Hindlimb muscle (tissue), 1 donor: ENCODE data around the gene IRF3. TPM values are rescaled to one million over a fixed set of nuclear protein-coding genes. Genes with fewer than 3 reads are reported as not detected.

Experiments
- DNase-seq: peaks from one replicate; pipeline ENCODE4 v3.0.0-alpha.2; 2013
- polyA plus RNA-seq: library from polyadenylated mRNA; unstranded; fragments of 120-200 nt; gene quantifications from one replicate; pipeline ENCODE4 v1.2.1, GENCODE V29; 2013; ENCODE audit not compliant: insufficient read length

IRF3 gene
- polyA plus RNA-seq, 1 donor, result 38.7 TPM

DNA sequence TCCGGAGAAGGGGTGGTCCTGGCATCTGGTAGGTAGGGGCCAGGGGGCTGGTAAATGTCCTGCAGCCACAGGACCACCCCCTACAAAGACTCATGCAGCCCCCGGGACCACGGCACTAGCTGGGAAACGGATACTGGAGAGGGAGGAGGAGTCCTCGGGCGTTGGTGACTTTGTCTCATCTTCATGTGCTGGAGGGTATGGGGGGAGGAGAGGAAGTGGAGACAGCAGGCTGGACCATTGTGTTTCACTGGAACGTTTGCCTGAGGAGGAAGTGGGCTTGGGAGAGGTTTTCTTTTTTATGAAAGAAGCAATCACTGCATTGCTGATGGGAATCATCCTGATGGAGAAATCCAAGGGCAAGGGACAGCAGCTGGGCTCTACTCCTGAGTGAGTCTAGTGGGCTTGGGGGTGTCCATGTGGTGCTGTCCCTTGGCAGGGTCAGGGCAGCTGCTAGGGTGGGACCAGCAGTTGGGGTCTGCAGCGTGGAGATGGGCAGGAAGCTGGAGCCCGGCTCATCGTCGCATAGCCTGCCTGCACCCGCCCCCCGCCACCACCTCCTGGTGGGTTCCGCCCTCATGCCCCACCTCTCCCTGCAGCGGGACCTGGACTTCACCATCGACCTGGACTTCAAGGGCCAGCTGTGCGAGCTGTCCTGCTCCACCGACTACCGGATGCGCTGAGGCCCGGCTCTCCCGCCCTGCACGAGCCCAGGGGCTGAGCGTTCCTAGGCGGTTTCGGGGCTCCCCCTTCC, 22.1 kb upstream of the IRF3 start:
- DNase-seq, result no peak

DNA sequence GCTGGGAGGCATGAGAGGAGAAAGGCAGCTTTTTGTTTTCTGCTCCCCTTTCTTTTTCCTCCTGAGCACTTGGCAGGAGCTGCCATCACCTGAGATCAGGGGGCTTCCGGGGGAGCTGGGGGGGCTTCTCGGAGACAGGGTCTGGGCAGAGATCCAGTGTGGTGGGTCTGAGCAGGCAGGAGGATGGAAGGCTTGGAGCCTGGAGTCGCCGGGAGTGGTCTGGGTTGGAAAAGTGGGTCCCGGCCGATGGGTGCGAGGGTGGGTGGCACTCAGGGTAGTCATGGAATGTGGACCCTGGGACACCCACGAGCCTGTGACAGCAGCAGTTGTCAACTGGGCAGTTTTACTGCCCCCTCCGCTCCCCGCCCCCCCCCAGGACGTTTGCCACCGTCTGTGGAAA, 21.5 kb upstream of the IRF3 start:
- no peak for DNase-seq

- no peak for DNase-seq
These were observed 20.9 kb upstream of the IRF3 start for GRCh38 chr19:49686503-49687088.

GRCh38 chr19:49685845-49686332, 20.2 kb upstream of the IRF3 start:
- no peak for DNase-seq

DNA sequence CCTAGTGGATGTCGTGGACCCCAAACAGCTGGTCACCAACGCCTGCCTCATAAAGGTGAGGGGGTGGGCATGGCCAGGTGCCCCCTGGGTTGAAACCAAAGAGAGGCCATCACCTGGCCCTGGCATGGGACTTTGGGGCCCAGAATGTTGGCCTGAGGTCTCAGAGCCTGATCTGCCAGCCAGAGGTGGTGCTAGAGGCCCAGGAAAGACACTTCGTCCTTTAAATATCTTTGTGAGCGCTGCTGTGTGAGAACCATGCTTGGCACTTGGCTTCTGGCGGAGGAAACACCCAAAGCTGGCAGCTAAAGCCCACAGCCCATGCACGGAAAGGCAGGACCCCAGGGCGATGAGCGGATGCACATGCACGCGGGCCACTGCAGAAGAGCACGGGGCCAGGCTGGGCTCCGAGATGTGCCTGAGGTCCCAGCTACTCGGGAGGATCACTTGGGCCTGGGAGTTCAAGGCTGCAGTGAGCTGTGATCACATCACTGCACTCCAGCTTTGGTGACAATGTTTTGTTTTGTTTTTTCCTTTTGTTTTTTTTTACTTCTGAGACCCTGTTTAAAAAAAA, 19.4 kb upstream of the IRF3 start:
- DNase-seq, result no peak

GRCh38 chr19:49684251-49684982, 18.8 kb upstream of the IRF3 start:
- DNase-seq, result no peak

- no peak for DNase-seq
These were observed 18.2 kb upstream of the IRF3 start for GRCh38 chr19:49683814-49684250.

- no peak for DNase-seq
These were observed 16.6 kb upstream of the IRF3 start for GRCh38 chr19:49682274-49682673.

DNA sequence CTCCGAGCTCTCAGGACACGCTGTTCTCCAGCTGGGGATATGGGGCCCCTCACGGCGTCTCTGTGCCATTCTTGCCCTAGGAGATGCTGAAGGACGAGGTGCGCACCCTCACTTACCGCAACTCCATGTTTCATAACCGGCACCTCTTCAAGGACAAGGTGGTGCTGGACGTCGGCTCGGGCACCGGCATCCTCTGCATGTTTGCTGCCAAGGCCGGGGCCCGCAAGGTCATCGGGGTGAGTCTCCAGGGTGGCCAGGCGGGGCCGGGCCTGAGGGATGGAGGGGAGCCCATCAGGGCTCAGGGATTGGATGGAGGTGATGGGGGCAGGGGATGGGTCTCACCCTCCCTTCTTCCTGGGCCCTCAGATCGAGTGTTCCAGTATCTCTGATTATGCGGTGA, 16.2 kb upstream of the IRF3 start:
- DNase-seq, result no peak

DNA sequence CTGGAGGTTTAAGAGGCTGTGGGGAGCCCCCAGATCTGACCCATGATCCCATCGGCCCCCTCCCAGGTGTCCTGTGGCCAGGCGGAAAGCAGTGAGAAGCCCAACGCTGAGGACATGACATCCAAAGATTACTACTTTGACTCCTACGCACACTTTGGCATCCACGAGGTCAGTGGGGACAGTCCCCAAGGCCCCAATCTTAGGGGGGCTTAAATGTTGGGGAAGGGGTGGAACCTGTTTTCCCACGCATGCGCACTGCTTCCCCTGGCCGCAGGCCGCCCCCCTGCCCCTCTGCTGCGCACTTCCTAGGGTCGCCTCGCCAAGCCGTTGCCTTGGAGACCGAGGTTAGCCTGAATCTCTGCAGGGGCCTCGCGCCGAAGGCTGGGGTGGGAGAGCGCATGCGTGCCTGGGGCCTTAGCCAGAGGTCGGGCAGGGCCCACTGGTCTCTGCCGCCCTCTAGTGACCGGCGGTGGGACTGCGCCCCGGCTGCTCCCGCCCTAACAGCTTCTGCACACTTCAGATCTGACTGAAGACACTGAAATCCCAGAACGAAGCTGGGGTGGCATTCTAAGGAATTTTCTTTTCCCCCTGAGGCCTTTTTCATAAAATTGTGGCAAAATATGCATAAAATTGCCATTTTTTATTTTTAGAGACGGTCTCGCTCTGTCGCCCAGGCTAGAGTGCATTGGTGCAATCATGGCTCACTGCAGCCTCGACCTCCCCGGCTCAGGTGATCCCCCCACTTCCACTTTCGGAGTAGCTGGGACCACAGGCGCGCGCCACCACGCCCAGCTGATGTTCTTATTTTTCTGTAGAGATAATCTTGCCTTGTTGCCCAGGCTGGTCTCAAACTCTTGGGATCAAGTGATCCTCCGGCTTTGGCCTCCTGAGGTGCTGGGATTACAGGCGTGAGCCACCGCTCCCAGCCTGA, 15.0 kb upstream of the IRF3 start:
- peak; percentile 95 for DNase-seq

GRCh38 chr19:49679771-49680413, 14.2 kb upstream of the IRF3 start:
- DNase-seq, result no peak

DNA sequence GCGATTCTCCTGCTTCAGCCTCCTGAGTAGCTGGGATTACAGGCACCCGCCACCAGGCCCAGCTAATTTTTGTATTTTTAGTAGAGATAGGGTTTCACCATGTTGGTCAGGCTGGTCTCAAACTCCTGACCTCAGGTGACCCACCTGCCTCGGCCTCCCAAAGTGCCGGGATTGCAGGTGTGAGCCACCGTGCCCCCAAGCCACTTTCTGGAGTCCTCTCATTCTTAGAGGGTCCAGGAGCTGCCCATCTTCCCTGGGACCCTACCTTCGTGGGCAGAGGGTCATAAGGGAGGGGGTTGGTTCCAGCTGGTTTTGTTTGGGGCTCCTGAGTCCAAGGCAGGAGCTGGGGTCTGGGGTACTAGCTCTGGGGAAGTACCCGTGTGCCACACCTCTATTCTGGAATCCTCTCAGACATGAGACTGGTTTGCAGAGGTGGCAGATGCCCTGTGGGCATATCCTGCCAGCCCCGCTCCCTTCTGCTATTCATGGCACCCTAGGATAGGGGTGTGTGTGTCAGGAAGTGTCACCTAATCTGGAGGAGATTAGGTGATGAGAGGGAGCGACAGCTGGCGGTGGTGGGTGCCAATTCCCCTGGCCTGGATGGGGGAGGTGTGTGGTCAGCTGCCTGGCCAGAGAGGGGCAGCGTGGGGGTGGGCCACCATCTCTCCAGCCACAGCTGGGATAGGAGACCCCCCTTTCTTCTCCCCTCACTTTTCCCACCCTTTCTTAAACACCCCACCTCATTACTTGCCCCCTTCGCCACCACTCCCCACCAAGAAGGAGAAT, 13.5 kb upstream of the IRF3 start:
- DNase-seq, result no peak

DNA sequence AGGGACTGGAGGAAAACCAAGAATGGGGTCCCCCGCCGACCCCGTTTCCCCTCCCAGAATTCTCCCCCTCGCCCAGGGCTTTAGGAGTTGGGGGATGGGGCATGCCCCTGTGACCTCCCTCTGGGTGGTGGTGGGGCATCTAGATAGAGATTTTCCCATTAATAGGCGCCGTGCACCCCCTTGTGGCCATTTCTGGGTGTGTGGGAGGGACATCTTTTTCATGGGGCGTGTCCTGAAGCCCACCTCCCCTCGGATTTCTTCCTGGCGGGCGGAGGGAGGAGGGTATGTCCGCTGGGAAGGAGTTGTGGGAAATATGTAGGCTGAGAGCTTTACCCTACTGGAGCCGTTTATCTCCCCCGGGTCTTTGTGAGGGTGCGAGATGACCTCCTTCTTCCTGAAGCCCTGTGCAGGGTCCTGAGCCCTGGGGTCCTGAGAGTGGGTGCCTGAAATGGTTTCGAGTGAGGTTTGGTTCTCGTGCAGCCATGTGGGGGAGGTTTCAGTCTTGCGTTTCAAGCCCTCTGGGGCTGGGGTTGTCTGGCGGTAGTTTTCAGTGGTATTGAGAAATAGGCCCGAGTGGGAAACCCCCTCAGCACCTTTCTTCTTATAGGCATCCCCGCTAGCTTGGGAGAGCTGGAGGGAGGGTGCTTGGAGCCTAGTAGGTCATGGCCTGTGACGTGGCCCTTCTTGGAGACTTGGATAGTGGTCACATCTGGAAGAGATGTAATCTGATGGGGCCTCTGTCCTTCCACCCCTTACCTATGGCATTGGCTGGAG, 12.4 kb upstream of the IRF3 start:
- DNase-seq, result peak; percentile 79

DNA sequence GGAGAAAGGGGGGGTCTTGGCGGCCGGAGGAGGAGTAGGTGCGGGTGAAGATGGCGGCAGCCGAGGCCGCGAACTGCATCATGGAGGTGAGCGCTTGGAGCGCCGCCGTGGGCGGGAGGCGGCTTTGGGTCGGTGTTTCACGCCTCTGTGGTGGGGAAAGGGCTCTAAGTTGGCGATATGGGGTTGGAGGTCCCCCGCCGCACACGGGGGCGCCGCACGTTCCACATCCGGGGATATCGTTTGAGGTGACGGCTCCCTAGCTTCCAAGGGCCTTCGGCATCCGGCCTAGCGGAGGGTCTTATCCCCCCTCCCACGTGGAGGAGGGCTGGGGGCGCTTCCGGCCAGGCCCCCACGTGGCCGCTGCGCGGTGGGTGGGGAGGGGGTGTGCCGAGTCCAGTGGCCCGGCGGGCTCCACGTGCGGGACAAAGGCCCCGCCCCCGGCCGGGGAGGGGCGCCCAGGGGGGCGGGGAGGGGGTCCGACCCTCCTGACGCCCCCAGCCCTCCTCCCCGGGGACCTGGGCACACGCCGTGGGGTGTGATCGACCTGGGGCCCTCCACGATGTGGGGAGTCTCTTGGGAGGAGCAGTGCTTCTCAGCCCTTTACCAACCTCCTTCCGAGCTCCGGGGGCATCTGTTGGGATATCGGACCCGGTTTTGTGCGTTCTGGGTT, 11.7 kb upstream of the IRF3 start, which contains the start of gene PRMT1:
Gene PRMT1, plus strand, starts transcription at position 41 of the 670 bp plus-strand sequence. Its CDS starts 10 bp downstream, at position 51.
- DNase-seq, result peak; percentile 76

GRCh38 chr19:49676784-49677230, 11.2 kb upstream of the IRF3 start:
- peak; percentile 100 for DNase-seq

- DNase-seq, result peak; percentile 94
These were observed 10.6 kb upstream of the IRF3 start for GRCh38 chr19:49676136-49676783.

- peak; percentile 67 for DNase-seq
These were observed 6.7 kb upstream of the IRF3 start for GRCh38 chr19:49672131-49672919.

DNA sequence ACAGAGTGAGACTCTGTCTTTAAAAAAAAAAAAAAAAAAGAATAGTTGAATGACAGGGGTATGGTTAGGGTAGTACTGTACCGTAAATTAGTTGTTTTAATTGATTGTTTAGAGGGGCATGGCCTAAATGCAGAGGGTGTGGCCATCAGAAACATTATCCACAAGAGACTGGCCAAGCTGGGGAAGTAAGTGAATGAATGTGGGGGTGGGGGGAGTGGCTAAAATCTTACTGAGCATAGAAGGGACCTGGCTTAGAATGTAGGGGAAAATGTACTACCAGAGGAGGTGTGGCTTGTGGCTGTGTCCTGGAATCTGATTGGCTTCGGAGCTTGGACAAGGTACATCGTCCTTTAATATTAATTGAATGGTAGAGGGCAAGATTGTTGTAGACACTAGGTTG, 3.9 kb upstream of the IRF3 start:
- no peak for DNase-seq
